ENCODE results near the gene TNFSF9.

DNA sequence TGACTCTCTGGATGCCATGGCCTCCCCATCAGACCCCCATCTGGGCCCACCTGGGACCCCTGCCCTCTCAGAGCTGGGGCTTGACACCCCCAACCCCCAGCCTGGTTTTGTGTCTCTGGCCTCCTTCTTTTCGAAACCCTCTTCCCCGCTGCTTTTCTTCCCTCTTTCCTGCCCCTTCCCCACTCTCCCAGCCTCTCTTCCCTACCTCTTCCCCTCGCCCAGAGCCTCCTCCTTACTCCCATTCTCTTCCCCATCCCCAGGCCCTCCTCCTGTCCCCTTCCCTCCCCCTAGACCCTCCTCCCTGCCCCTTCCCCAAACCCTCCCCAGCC is 2.1 kb downstream of the TNFSF9 start:
- TF ChIP-seq SPI1 (IDR thresholded peaks at IDR 0.05; ENCODE audit: borderline replicate concordance, low read depth): no peak
- TF ChIP-seq, protein P1, sequence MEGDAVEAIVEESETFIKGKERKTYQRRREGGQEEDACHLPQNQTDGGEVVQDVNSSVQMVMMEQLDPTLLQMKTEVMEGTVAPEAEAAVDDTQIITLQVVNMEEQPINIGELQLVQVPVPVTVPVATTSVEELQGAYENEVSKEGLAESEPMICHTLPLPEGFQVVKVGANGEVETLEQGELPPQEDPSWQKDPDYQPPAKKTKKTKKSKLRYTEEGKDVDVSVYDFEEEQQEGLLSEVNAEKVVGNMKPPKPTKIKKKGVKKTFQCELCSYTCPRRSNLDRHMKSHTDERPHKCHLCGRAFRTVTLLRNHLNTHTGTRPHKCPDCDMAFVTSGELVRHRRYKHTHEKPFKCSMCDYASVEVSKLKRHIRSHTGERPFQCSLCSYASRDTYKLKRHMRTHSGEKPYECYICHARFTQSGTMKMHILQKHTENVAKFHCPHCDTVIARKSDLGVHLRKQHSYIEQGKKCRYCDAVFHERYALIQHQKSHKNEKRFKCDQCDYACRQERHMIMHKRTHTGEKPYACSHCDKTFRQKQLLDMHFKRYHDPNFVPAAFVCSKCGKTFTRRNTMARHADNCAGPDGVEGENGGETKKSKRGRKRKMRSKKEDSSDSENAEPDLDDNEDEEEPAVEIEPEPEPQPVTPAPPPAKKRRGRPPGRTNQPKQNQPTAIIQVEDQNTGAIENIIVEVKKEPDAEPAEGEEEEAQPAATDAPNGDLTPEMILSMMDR (IDR thresholded peaks at IDR 0.05; ENCODE audit: insufficient read depth, low read length): no peak

Measured in HL-60 (cell line).